ENCODE measurements around the gene TRIM2. TPM values are rescaled to one million over a fixed set of nuclear protein-coding genes. Genes with fewer than 3 reads are reported as not detected.

TRIM2 gene
- total and polyA plus RNA-seq, 4 donors, result 3.4 to 15.5 (median 8.9) TPM

DNA sequence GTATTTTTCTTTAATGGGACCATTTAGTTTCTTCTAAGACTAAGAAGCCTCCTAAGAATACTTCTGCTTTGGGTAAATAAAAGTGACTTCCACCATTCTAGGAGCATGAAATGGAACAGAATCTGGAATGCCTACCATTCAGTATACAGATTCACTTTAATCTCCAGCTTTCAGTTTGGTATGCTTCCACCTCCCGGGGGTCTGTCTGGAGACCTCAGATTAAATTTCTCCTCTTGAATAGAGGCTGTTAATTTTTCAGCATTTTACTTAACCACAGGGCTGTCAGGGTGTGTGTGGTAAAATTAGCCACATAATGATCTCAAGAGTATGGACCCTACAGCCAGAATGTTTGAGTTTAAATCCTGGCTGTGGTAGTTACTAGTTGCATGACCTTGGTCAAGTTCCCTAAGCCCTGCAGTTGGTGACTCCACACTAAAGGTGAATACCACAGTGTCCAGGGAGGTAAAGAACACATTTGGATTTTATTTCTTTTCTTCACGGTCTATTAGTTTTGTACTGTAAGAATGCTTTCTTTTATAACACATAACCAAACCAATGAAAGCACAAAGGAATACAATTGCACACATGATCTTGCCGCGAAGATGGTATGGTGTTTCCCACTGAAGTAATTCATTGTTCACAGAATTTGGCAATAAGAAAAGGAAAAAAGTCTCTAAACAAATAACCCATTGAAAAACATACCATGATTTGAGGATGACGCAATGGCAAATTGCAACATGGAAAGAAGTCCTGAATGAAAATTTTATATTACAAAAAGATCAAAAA, 37.3 kb upstream of the TRIM2 start:
- no peak overlapping the region for H3K4me3 ChIP-seq (ENCODE audit: low read depth in 1 of 3, low read length in 3 of 3)
- WGBS, result 64% methylated on average over 5 of the region's 5 CpGs
- DNase-seq (ENCODE audit: low spot score), result no peak
- TF ChIP-seq, protein P1, sequence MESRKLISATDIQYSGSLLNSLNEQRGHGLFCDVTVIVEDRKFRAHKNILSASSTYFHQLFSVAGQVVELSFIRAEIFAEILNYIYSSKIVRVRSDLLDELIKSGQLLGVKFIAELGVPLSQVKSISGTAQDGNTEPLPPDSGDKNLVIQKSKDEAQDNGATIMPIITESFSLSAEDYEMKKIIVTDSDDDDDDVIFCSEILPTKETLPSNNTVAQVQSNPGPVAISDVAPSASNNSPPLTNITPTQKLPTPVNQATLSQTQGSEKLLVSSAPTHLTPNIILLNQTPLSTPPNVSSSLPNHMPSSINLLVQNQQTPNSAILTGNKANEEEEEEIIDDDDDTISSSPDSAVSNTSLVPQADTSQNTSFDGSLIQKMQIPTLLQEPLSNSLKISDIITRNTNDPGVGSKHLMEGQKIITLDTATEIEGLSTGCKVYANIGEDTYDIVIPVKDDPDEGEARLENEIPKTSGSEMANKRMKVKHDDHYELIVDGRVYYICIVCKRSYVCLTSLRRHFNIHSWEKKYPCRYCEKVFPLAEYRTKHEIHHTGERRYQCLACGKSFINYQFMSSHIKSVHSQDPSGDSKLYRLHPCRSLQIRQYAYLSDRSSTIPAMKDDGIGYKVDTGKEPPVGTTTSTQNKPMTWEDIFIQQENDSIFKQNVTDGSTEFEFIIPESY (IDR thresholded peaks at IDR 0.05), result no peak
- no peak for TF ChIP-seq FOXA1 (IDR thresholded peaks at IDR 0.05)
- TF ChIP-seq RXRA (IDR thresholded peaks at IDR 0.05), result no peak
- TF ChIP-seq RAD21 (IDR thresholded peaks at IDR 0.05), result no peak
- no peak overlapping the region for H3K9ac ChIP-seq (ENCODE audit: low read depth in 1 of 2, low read length in 2 of 2)
- no peaks in the 10 kb centered on the region for H3K4me1 ChIP-seq (ENCODE audit: control insufficient read depth in 4 of 4, insufficient read depth in 4 of 4, low read length in 3 of 4)
- H3K9me3 ChIP-seq (ENCODE audit: control insufficient read depth in 4 of 4, low read length in 3 of 4), result no peaks in the 10 kb centered on the region
- peaks cover 0 to 3% (median 0%) of the 10 kb centered on the region in 4 donors for H3K27me3 ChIP-seq (ENCODE audit: control insufficient read depth in 4 of 4, insufficient read depth in 4 of 4, low read length in 3 of 4)
- H3K27ac ChIP-seq (ENCODE audit: low read depth in 1 of 2, low read length in 2 of 2), result no peak overlapping the region
- H3K36me3 ChIP-seq (ENCODE audit: control insufficient read depth in 4 of 4, insufficient read depth in 3 of 4, low read depth in 1 of 4, low read length in 3 of 4), result no peaks in the 10 kb centered on the region

DNA sequence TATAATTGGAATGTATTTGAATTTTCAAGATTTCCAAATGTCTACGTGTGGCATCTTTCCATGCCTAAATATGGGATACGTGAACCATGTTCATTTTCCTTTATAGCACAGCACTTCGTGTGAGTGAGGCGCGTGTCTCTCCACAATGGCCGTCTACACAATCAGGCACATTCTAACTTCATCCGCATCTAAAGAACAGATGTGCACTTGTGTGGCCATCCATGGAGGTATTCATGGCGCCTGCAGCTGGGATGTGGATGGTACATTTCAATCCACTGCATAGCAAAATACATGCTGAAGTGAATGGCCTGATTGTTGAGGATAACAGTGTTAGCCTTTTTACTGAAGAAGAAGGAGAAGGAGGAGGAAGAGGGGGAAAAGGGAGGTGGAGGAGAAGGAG, 34.5 kb upstream of the TRIM2 start:
- 68% methylated on average over 8 of the region's 8 CpGs for WGBS
- Histone ChIP-seq H3K27ac (ENCODE audit: low read depth in 1 of 2, low read length in 2 of 2) (no peak overlapping the region), H3K4me1 (ENCODE audit: control insufficient read depth in 4 of 4, insufficient read depth in 4 of 4, low read length in 3 of 4) (no peaks in the 10 kb centered on the region), H3K36me3 (ENCODE audit: control insufficient read depth in 4 of 4, insufficient read depth in 3 of 4, low read depth in 1 of 4, low read length in 3 of 4) (no peaks in the 10 kb centered on the region), H3K9ac (ENCODE audit: low read depth in 1 of 2, low read length in 2 of 2) (no peak overlapping the region), H3K9me3 (ENCODE audit: control insufficient read depth in 4 of 4, low read length in 3 of 4) (no peaks in the 10 kb centered on the region), H3K4me3 (ENCODE audit: low read depth in 1 of 3, low read length in 3 of 3) (no peak overlapping the region), H3K27me3 (ENCODE audit: control insufficient read depth in 4 of 4, insufficient read depth in 4 of 4, low read length in 3 of 4) (no peaks in the 10 kb centered on the region)
- TF ChIP-seq, protein P2, sequence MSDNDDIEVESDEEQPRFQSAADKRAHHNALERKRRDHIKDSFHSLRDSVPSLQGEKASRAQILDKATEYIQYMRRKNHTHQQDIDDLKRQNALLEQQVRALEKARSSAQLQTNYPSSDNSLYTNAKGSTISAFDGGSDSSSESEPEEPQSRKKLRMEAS (IDR thresholded peaks at IDR 0.05), result no peak
- TF ChIP-seq YY1 (IDR thresholded peaks at IDR 0.05) (no peak), FOXA1 (IDR thresholded peaks at IDR 0.05) (no peak), HNF4A (conservative IDR thresholded peaks at IDR 0.05) (no peak), RXRA (IDR thresholded peaks at IDR 0.05) (no peak), HNF4G (IDR thresholded peaks at IDR 0.05) (no peak), JUND (IDR thresholded peaks at IDR 0.05) (no peak), EGR1 (IDR thresholded peaks at IDR 0.05; ENCODE audit: low read depth in 2 of 2) (no peak), NR2F2 (IDR thresholded peaks at IDR 0.05) (no peak), TAF1 (conservative IDR thresholded peaks at IDR 0.05) (no peak), GABPA (IDR thresholded peaks at IDR 0.05 in 1 of 2, conservative IDR thresholded peaks at IDR 0.05 in 1 of 2) (no peak), RAD21 (IDR thresholded peaks at IDR 0.05) (no peak), SP1 (IDR thresholded peaks at IDR 0.05) (no peak), FOXA2 (IDR thresholded peaks at IDR 0.05) (no peak)
- TF ChIP-seq, protein P3, sequence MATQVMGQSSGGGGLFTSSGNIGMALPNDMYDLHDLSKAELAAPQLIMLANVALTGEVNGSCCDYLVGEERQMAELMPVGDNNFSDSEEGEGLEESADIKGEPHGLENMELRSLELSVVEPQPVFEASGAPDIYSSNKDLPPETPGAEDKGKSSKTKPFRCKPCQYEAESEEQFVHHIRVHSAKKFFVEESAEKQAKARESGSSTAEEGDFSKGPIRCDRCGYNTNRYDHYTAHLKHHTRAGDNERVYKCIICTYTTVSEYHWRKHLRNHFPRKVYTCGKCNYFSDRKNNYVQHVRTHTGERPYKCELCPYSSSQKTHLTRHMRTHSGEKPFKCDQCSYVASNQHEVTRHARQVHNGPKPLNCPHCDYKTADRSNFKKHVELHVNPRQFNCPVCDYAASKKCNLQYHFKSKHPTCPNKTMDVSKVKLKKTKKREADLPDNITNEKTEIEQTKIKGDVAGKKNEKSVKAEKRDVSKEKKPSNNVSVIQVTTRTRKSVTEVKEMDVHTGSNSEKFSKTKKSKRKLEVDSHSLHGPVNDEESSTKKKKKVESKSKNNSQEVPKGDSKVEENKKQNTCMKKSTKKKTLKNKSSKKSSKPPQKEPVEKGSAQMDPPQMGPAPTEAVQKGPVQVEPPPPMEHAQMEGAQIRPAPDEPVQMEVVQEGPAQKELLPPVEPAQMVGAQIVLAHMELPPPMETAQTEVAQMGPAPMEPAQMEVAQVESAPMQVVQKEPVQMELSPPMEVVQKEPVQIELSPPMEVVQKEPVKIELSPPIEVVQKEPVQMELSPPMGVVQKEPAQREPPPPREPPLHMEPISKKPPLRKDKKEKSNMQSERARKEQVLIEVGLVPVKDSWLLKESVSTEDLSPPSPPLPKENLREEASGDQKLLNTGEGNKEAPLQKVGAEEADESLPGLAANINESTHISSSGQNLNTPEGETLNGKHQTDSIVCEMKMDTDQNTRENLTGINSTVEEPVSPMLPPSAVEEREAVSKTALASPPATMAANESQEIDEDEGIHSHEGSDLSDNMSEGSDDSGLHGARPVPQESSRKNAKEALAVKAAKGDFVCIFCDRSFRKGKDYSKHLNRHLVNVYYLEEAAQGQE (IDR thresholded peaks at IDR 0.05), result no peak
- TF ChIP-seq, protein P1 (IDR thresholded peaks at IDR 0.05), result no peak
- TF ChIP-seq, protein P4, sequence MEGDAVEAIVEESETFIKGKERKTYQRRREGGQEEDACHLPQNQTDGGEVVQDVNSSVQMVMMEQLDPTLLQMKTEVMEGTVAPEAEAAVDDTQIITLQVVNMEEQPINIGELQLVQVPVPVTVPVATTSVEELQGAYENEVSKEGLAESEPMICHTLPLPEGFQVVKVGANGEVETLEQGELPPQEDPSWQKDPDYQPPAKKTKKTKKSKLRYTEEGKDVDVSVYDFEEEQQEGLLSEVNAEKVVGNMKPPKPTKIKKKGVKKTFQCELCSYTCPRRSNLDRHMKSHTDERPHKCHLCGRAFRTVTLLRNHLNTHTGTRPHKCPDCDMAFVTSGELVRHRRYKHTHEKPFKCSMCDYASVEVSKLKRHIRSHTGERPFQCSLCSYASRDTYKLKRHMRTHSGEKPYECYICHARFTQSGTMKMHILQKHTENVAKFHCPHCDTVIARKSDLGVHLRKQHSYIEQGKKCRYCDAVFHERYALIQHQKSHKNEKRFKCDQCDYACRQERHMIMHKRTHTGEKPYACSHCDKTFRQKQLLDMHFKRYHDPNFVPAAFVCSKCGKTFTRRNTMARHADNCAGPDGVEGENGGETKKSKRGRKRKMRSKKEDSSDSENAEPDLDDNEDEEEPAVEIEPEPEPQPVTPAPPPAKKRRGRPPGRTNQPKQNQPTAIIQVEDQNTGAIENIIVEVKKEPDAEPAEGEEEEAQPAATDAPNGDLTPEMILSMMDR (IDR thresholded peaks at IDR 0.05; ENCODE audit: low read depth, low read length, missing input control), result no peak
- TF ChIP-seq, protein P5, sequence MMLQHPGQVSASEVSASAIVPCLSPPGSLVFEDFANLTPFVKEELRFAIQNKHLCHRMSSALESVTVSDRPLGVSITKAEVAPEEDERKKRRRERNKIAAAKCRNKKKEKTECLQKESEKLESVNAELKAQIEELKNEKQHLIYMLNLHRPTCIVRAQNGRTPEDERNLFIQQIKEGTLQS (IDR thresholded peaks at IDR 0.05), result no peak
- no peak for DNase-seq (ENCODE audit: low spot score)

Measured in liver (tissue), 9 donors.